BJ (cell line): ENCODE results near the gene ITGA11. TPM values are rescaled to one million over a fixed set of nuclear protein-coding genes. Genes with fewer than 3 reads are reported as not detected.

ENCODE experiments used
- CTCF ChIA-PET: fragments of 350-600 bp; formaldehyde crosslinking; extraction: SDS; loops from one replicate; lab custom pipeline; 2021; ENCODE audit warnings: antibody characterized with exemption, inconsistent platforms; lab: Yijun Ruan, JAX
- POLR2A ChIA-PET: fragments of 300-600 bp; sonication (Branson Sonifier 250); formaldehyde crosslinking; extraction: SDS; loops from one replicate; lab custom pipeline; 2021; ENCODE audit warnings: antibody characterized with exemption; lab: Charles Lee
- DNase-seq: peaks from one replicate; pipeline ENCODE4 v3.0.0-alpha.2; 2011; ENCODE audit warnings: low read depth
- H3K27me3 ChIP-seq: 2 replicates; pipeline ENCODE4 v1.6.0; 2011; ENCODE audit warnings: low read length; ENCODE audit not compliant: control insufficient read depth, insufficient read depth
- H3K36me3 ChIP-seq: 2 replicates; pipeline ENCODE4 v1.5.1; 2011; ENCODE audit warnings: low read length; ENCODE audit not compliant: control insufficient read depth, insufficient read depth
- H3K4me3 ChIP-seq: 2 replicates; pipeline ENCODE4 v1.5.1; 2011; ENCODE audit warnings: low read depth, mild to moderate bottlenecking, control low read depth, low read length
- CTCF ChIP-seq: IDR thresholded peaks from 2 replicates; pipeline ENCODE4 v1.5.1; 2011; ENCODE audit warnings: low read depth, mild to moderate bottlenecking, control low read depth, inconsistent platforms, low read length, moderate library complexity; ENCODE audit not compliant: insufficient read depth
- polyA plus RNA-seq: library from polyadenylated mRNA; depleted of rRNA; stranded (reverse); fragments of >200 nt; gene quantifications from 2 replicates; pipeline ENCODE4 v1.2.3, GENCODE V29; 2011

Gene ITGA11
- polyA plus RNA-seq, 1 experiment = 72.7 TPM

DNA sequence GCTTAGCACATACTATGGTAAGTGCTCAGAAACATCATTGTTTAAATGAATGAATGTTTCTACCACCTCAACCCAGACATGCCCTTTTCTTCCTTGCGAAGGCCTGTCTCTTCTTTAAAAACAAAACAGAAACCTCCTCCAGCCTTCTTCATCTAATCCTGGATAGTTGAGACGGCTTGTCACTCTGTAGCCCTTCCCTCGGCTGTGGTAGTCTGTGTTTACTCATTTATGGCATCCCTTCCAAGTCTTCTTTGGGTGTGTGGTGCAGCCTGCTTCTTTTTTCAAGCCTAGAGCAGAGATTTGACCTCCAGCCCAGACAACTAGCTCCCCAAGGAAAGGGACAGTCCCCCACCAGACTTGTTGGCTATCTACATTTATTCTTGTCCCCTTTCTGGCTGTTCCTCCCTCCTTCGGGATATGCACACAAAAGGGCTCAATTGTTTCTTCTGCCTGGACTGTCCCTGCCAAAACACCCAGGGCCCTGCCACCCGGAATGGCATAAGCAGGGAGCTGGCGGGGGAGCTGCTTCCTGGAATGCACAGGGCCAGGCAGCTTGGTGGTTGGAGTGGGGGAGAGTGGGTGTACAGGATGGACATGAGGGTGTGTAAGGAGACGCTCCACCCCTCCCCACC, 67.8 kb downstream of the ITGA11 start:
- no peaks in the 10 kb centered on the region; the same call in 1 of the 2 replicates for H3K36me3 ChIP-seq
- DNase-seq = no peak
- CTCF ChIA-PET = interaction anchor here (1.1 to 1.9 kb wide), 4 partner anchors 11 to 58 kb away, joined by 3 to 5 read pairs (median 3); no protein-coding TSS in a partner anchor
- H3K4me3 ChIP-seq = no peak overlapping the region
- POLR2A ChIA-PET = no interaction called here
- no peak for TF ChIP-seq CTCF
- H3K27me3 ChIP-seq = no peaks in the 10 kb centered on the region

DNA sequence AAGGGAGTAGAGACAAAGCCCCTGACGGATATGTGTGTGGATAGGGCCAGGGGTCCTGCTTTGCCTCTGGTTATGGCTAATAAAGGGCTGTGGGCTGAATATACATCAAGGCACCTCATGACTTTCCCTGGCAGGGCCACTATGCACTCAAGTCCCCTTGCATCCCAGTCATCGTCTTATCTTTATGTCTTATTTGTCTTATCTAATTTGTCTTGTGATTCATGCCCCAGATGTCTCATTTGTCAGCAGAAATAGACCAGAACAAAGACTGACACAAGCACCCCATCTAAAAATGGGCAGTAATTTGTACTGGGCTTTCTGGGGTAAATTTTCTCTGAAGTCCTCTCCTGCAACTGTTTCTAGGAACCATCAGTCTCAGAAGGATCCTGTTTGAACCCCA, 68.6 kb downstream of the ITGA11 start:
- TF ChIP-seq CTCF = no peak
- no peaks in the 10 kb centered on the region; the same call in 1 of the 2 replicates for H3K36me3 ChIP-seq
- CTCF ChIA-PET = interaction anchor here (1.2 kb wide), 1 partner anchor 57 kb away, joined by 3 read pairs; no protein-coding TSS in a partner anchor
- no peak for DNase-seq
- POLR2A ChIA-PET = no interaction called here
- no peaks in the 10 kb centered on the region for H3K27me3 ChIP-seq
- H3K4me3 ChIP-seq = no peak overlapping the region

- Histone ChIP-seq H3K36me3 (no peaks in the 10 kb centered on the region), H3K4me3 (no peak overlapping the region), H3K27me3 (no peaks in the 10 kb centered on the region; the same call in 1 of the 2 replicates)
- ChIA-PET POLR2A (no interaction called here), CTCF (no interaction called here)
- no peak for DNase-seq
- no peak for TF ChIP-seq CTCF
These were observed 69.3 kb downstream of the ITGA11 start for GRCh38 chr15:68362537-68363126.

GRCh38 chr15:68360721-68361120, 71.2 kb downstream of the ITGA11 start:
- Histone ChIP-seq H3K36me3 (no peaks in the 10 kb centered on the region), H3K27me3 (no peaks in the 10 kb centered on the region; the same call in 1 of the 2 replicates), H3K4me3 (no peak overlapping the region)
- ChIA-PET CTCF (interaction anchor here (0.9 to 1.3 kb wide), 2 partner anchors 13 to 16 kb away, joined by 3 read pairs; no protein-coding TSS in a partner anchor), POLR2A (no interaction called here)
- no peak for TF ChIP-seq CTCF
- DNase-seq = no peak

GRCh38 chr15:68356778-68357177, 75.2 kb downstream of the ITGA11 start:
- TF ChIP-seq CTCF = no peak
- ChIA-PET POLR2A (no interaction called here), CTCF (interaction anchor here (0.6 kb wide), 1 partner anchor 116 kb away, joined by 3 read pairs; no protein-coding TSS in a partner anchor)
- no peaks in the 10 kb centered on the region; the same call in 1 of the 2 replicates for H3K27me3 ChIP-seq
- DNase-seq = no peak
- H3K4me3 ChIP-seq = no peak overlapping the region
- H3K36me3 ChIP-seq = no peaks in the 10 kb centered on the region
